ENCODE measurements around the gene MRPS31. TPM values are rescaled to one million over a fixed set of nuclear protein-coding genes. Genes with fewer than 3 reads are reported as not detected.

MRPS31 gene
- polyA plus RNA-seq, 1 of the 3 experiments (the other 2 are of a cell fraction) = 13.3 TPM

DNA sequence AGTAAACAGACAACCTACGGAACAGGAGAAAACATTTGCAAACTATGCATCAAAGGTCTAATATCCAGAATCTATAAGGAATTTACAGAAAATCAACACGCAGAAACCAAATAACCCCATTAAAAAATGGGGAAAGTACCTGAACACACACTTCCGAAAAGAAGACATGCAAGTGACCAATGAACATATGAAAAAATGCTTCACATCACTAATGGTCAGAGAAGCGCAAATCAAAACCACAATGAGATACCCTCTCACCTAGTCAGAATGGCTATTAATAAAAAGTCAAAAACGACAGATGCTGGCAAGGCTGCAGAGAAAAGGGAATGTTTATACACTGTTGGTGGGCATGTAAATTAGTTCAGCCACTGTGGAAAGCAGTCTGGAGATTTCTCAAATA is 47.9 kb upstream of the MRPS31 start:
- H3K79me2 ChIP-seq (ENCODE audit: insufficient read depth) = no peaks in the 10 kb centered on the region
- no peaks in the 10 kb centered on the region for H3K9me3 ChIP-seq
- no peak overlapping the region for H3K4me3 ChIP-seq (ENCODE audit: low read depth in 2 of 2, low read length in 1 of 2)
- H3K27me3 ChIP-seq (ENCODE audit: insufficient read depth) = no peaks in the 10 kb centered on the region
- POLR2A ChIA-PET = no interaction called here
- no peak for DNase-seq
- H2AFZ ChIP-seq (ENCODE audit: low read depth) = no peak overlapping the region
- H3K27ac ChIP-seq (ENCODE audit: low read depth in 2 of 2, low read length in 1 of 2) = no peak overlapping the region
- H3K36me3 ChIP-seq (replicated peaks in 1 of 2; ENCODE audit: control insufficient read depth in 1 of 2, insufficient read depth in 2 of 2, low read length in 1 of 2) = peaks cover 7 to 10% of the 10 kb centered on the region in 2 experiments
- WGBS (ENCODE audit: low lambda C conversion rate) = 92% methylated on average over 5 of the region's 5 CpGs
- no peaks in the 10 kb centered on the region for H3K9me2 ChIP-seq
- no peaks in the 10 kb centered on the region for H3K4me1 ChIP-seq (ENCODE audit: control insufficient read depth in 1 of 2, insufficient read depth in 2 of 2, low read depth in 1 of 2, low read length in 1 of 2)
- no peaks in the 10 kb centered on the region for H4K20me1 ChIP-seq (ENCODE audit: insufficient read depth)
- CTCF ChIA-PET = no interaction called here
- no peak for TF ChIP-seq RAD21 (IDR thresholded peaks at IDR 0.05; ENCODE audit: low read length)
- no peak for TF ChIP-seq SIN3A (IDR thresholded peaks at IDR 0.05; ENCODE audit: borderline replicate concordance, low read depth, low read length)
- no peak for TF ChIP-seq RCOR1 (IDR thresholded peaks at IDR 0.05; ENCODE audit: low read length)
- TF ChIP-seq EP300 (IDR thresholded peaks at IDR 0.05; ENCODE audit: borderline replicate concordance in 1 of 2, low read depth in 1 of 2, low read length in 1 of 2) = no peak
- TF ChIP-seq YY1 (IDR thresholded peaks at IDR 0.05; ENCODE audit: low read depth) = no peak
- TF ChIP-seq, protein P1, sequence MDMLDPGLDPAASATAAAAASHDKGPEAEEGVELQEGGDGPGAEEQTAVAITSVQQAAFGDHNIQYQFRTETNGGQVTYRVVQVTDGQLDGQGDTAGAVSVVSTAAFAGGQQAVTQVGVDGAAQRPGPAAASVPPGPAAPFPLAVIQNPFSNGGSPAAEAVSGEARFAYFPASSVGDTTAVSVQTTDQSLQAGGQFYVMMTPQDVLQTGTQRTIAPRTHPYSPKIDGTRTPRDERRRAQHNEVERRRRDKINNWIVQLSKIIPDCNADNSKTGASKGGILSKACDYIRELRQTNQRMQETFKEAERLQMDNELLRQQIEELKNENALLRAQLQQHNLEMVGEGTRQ (IDR thresholded peaks at IDR 0.05; ENCODE audit: borderline replicate concordance, low read depth, low read length) = no peak
- no peak for TF ChIP-seq CHD2 (IDR thresholded peaks at IDR 0.05; ENCODE audit: low read length, partially characterized antibody)
- no peaks in the 10 kb centered on the region for H3F3A ChIP-seq (replicated peaks; ENCODE audit: insufficient read depth)
- H3K9ac ChIP-seq = no peak overlapping the region
- no peak overlapping the region for H3K4me2 ChIP-seq

DNA sequence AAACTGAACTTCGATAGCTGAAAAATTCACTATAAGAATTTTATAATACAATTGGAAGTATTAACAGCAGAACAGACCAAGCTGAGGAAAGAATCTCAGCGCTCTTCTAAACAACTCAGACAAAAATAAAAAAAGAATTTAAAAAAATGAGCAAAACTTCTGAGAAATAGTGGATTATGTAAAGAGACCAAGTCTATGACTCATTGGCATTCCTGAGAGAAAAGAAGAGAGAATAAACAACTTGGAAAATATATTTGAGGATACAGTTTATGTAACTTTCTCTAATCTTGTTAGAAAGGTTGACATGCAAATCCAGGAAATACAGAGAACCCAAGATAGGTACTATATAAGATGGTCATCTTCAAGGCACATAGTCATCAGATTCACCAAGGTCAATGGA is 43.8 kb upstream of the MRPS31 start:
- TF ChIP-seq, protein P2, sequence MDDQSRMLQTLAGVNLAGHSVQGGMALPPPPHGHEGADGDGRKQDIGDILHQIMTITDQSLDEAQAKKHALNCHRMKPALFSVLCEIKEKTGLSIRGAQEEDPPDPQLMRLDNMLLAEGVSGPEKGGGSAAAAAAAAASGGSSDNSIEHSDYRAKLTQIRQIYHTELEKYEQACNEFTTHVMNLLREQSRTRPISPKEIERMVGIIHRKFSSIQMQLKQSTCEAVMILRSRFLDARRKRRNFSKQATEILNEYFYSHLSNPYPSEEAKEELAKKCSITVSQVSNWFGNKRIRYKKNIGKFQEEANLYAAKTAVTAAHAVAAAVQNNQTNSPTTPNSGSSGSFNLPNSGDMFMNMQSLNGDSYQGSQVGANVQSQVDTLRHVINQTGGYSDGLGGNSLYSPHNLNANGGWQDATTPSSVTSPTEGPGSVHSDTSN (IDR thresholded peaks at IDR 0.05) = no peak
- TF ChIP-seq MEF2A (IDR thresholded peaks at IDR 0.05; ENCODE audit: borderline replicate concordance, low read depth) (no peak), SIN3A (IDR thresholded peaks at IDR 0.05; ENCODE audit: borderline replicate concordance, low read depth, low read length) (no peak), TAF1 (IDR thresholded peaks at IDR 0.05; ENCODE audit: borderline replicate concordance, low read depth, low read length) (no peak), FOXM1 (IDR thresholded peaks at IDR 0.05; ENCODE audit: low read depth) (no peak), TCF12 (IDR thresholded peaks at IDR 0.05) (no peak), EZH2phosphoT487 (IDR thresholded peaks at IDR 0.05; ENCODE audit: borderline replicate concordance, low read depth) (no peak), FOXJ3 (CRISPR knock-in tag; IDR thresholded peaks at IDR 0.05) (no peak), RFX5 (IDR thresholded peaks at IDR 0.05; ENCODE audit: low read length) (no peak), POLR2AphosphoS5 (IDR thresholded peaks at IDR 0.05; ENCODE audit: low read depth, low read length) (no peak)
- TF ChIP-seq, protein P3, sequence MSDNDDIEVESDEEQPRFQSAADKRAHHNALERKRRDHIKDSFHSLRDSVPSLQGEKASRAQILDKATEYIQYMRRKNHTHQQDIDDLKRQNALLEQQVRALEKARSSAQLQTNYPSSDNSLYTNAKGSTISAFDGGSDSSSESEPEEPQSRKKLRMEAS (IDR thresholded peaks at IDR 0.05; ENCODE audit: low read depth) = no peak
- H3K27ac ChIP-seq (ENCODE audit: low read depth in 2 of 2, low read length in 1 of 2) = no peak overlapping the region
- H3F3A ChIP-seq (replicated peaks; ENCODE audit: insufficient read depth) = no peaks in the 10 kb centered on the region
- H4K20me1 ChIP-seq (ENCODE audit: insufficient read depth) = no peaks in the 10 kb centered on the region
- H3K4me2 ChIP-seq = no peak overlapping the region
- H3K4me1 ChIP-seq (ENCODE audit: control insufficient read depth in 1 of 2, insufficient read depth in 2 of 2, low read depth in 1 of 2, low read length in 1 of 2) = no peaks in the 10 kb centered on the region
- no peaks in the 10 kb centered on the region for H3K9me2 ChIP-seq
- 96% methylated on average over 2 of the region's 2 CpGs for WGBS (ENCODE audit: low lambda C conversion rate)
- no peaks in the 10 kb centered on the region for H3K9me3 ChIP-seq
- H3K9ac ChIP-seq = no peak overlapping the region
- peaks cover 18 to 24% of the 10 kb centered on the region in 2 experiments for H3K36me3 ChIP-seq (replicated peaks in 1 of 2; ENCODE audit: control insufficient read depth in 1 of 2, insufficient read depth in 2 of 2, low read length in 1 of 2)
- no peaks in the 10 kb centered on the region for H3K27me3 ChIP-seq (ENCODE audit: insufficient read depth)
- POLR2A ChIA-PET = no interaction called here
- no peak for DNase-seq
- no peaks in the 10 kb centered on the region for H3K79me2 ChIP-seq (ENCODE audit: insufficient read depth)
- H2AFZ ChIP-seq (ENCODE audit: low read depth) = no peak overlapping the region
- CTCF ChIA-PET = interaction anchor here (0.7 to 1.4 kb wide), 2 partner anchors 178 to 456 kb away, joined by 3 read pairs; no protein-coding TSS in a partner anchor
- no peak overlapping the region for H3K4me3 ChIP-seq (ENCODE audit: low read depth in 2 of 2, low read length in 1 of 2)
